ENCODE results near the gene PLSCR3. TPM values are rescaled to one million over a fixed set of nuclear protein-coding genes. Genes with fewer than 3 reads are reported as not detected.

PLSCR3 gene
- total RNA-seq, 2 experiments from 2014 or later = 149 to 156 TPM

DNA sequence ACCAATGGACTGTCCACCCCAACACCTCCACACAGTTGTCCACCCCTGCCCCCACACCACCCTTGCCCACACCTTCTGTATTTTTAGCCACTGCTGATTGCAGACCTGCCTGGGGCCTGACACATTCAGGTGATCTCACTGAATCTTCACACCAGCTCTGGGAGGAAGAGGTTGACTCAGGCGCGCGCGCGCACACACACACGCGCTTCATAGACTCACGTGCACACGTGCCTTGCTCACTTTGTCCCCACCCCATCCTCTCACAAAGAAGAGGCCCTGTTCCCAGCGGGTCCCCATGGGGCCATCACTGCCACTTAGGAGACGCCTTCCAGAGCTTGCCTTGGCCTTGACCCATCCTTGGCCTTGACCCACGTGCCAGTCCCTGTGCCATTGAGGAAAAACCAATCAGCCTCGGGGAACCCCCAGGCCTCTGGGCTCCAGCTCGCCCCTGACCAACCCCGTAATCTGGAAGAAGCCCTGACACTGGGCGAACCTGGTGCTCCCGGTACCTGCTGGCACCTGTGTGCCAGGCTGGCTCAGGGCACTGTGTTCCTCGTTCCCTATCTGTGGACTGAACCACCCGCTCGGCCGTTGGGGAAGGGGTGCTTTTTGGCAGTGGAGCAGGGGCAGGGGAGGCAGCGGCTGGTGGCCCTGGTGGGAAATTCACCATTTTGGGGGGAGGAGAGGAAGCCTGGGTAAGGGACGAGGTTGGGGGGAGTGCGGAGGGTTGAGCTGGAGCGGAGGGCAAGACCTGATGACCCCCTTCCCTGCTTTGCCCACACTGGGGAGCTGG is 16.5 kb upstream of the PLSCR3 start:
- H3K4me3 Mint-ChIP-seq = no peak overlapping the region
- POLR2A ChIA-PET = interaction anchor here (1.1 kb wide), 1 partner anchor 13 kb away, joined by 3 read pairs; no protein-coding TSS in a partner anchor

DNA sequence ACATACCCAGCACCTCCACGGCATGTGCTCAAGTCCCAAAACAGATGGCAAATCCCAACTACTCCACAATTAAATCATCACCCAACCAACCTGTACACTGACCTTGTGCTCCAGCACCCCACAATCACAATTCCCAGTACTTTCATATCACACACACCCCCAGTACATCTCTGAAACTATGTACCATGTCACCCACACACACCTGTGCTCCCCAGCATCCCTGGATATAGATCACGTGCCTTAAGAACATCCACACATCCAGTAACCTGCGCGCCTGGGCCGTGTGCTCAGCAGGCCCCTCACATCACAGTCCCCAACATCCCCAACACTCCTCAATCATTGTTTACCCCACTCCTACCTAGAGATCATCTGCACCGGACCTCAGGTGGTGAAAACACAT is 15.4 kb upstream of the PLSCR3 start:
- peaks cover 14% of the 10 kb centered on the region for H3K4me1 Mint-ChIP-seq
- ChIA-PET POLR2A (interaction anchor here (0.9 kb wide), 1 partner anchor 15 kb away, joined by 4 read pairs; the partner anchor contains the start of gene SPEM2), CTCF (no interaction called here)
- no peak overlapping the region for H3K4me3 Mint-ChIP-seq
- peaks cover 19% of the 10 kb centered on the region for H3K27me3 Mint-ChIP-seq
- no peaks in the 10 kb centered on the region for H3K36me3 Mint-ChIP-seq (ENCODE audit: low read depth)
- H3K9me3 Mint-ChIP-seq = no peaks in the 10 kb centered on the region
- DNase-seq = no peak
- H3K27ac Mint-ChIP-seq = no peak overlapping the region

More for the DNA sequence above, 16.5 kb upstream of the PLSCR3 start:
- Mint-ChIP-seq H3K27me3 (peaks cover 14% of the 10 kb centered on the region), H3K4me1 (peaks cover 10% of the 10 kb centered on the region), H3K36me3 (ENCODE audit: low read depth) (no peaks in the 10 kb centered on the region), H3K27ac (no peak overlapping the region), H3K9me3 (no peaks in the 10 kb centered on the region)
- DNase-seq = no peak
- CTCF ChIA-PET = no interaction called here

DNA sequence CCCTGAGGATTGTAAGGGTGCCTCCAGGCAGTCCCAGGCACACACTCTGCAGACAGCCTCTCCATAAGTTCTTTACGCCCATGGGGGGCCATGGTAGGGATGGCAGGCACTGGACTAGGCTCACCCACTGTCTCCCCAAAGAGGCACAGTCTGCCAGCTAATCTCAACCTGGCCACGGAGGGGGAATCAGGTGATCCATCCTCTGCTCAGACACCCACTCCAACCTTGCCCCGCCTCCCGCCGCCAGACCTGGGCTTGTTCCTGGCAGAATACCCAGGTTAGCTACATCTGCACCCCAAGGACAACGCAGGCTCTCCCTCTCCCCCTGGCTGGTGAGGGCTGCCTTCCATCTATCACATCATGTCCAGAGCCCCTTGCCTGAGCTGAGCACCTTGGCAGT is 14.5 kb upstream of the PLSCR3 start:
- no peak for DNase-seq
- H3K27ac Mint-ChIP-seq = no peak overlapping the region
- no peaks in the 10 kb centered on the region for H3K9me3 Mint-ChIP-seq
- H3K4me3 Mint-ChIP-seq = no peak overlapping the region
- peaks cover 19% of the 10 kb centered on the region for H3K27me3 Mint-ChIP-seq
- H3K36me3 Mint-ChIP-seq (ENCODE audit: low read depth) = no peaks in the 10 kb centered on the region
- CTCF ChIA-PET = interaction anchor here (0.6 kb wide), 1 partner anchor 27 kb away, joined by 4 read pairs; no protein-coding TSS in a partner anchor
- POLR2A ChIA-PET = no interaction called here
- H3K4me1 Mint-ChIP-seq = peaks cover 14% of the 10 kb centered on the region

DNA sequence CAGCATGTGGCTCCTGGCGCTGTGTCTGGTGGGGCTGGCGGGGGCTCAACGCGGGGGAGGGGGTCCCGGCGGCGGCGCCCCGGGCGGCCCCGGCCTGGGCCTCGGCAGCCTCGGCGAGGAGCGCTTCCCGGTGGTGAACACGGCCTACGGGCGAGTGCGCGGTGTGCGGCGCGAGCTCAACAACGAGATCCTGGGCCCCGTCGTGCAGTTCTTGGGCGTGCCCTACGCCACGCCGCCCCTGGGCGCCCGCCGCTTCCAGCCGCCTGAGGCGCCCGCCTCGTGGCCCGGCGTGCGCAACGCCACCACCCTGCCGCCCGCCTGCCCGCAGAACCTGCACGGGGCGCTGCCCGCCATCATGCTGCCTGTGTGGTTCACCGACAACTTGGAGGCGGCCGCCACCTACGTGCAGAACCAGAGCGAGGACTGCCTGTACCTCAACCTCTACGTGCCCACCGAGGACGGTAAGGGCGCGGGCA is 14.0 kb upstream of the PLSCR3 start:
- ChIA-PET CTCF (interaction anchor here (0.6 to 1.7 kb wide), 2 partner anchors 26 to 28 kb away, joined by 4 read pairs; no protein-coding TSS in a partner anchor), POLR2A (no interaction called here)
- Mint-ChIP-seq H3K36me3 (ENCODE audit: low read depth) (no peaks in the 10 kb centered on the region), H3K4me1 (peaks cover 15% of the 10 kb centered on the region), H3K27me3 (peaks cover 19% of the 10 kb centered on the region), H3K4me3 (no peak overlapping the region), H3K27ac (no peak overlapping the region), H3K9me3 (no peaks in the 10 kb centered on the region)
- peak; percentile 38 for DNase-seq

DNA sequence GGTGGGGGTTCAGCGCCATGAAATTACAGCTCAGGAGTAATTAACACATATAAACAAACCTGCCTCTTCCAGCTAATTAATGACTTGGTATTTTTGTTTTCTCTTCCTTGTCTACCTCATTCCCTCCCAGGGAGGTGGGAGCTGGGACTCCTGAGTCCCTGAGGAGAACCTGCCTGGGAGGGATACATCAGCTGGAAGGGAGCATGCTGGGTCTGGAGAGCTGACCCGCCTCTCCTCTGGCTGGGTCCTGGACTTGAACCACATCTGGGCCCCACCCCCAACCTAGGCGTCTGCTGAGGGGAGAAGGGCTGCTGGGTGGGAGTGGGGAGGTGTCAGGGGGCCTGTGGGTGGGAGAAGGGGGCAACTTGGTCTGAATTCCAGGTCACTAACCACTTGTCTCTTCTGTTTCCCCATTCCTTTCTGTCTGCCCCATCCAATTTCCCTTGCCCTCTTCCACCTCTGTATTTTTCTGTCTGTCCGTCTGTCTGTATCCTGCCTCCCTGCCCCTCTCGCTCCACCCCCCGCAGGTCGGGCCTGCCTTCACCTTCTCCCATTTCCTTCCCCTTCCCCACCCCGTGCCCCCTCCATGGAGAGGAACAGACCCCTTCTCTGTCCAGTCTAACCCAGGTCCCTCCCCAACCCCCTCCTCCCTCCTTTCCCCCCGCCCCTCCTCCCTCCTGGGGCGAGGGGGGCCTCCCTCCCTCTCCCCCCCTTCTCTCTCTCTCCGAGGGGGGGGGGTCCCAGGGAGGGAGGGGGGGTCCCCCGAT is 13.3 kb upstream of the PLSCR3 start, which contains the start of gene NLGN2:
Gene NLGN2 (plus strand): TSS at position 361 of the 767 bp plus-strand sequence. CDS start 411 bp downstream, outside the sequence.
- H3K27me3 Mint-ChIP-seq = peaks cover 19% of the 10 kb centered on the region
- no peak for DNase-seq
- ChIA-PET POLR2A (no interaction called here), CTCF (interaction anchor here (1.7 kb wide), 1 partner anchor 29 kb away, joined by 4 read pairs; no protein-coding TSS in a partner anchor)
- H3K4me3 Mint-ChIP-seq = no peak within 1 kb of the TSS
- no peaks in the 10 kb centered on the region for H3K36me3 Mint-ChIP-seq (ENCODE audit: low read depth)
- no peak within 1 kb of the TSS for H3K27ac Mint-ChIP-seq
- no peaks in the 10 kb centered on the region for H3K9me3 Mint-ChIP-seq
- H3K4me1 Mint-ChIP-seq = peaks cover 21% of the 10 kb centered on the region

DNA sequence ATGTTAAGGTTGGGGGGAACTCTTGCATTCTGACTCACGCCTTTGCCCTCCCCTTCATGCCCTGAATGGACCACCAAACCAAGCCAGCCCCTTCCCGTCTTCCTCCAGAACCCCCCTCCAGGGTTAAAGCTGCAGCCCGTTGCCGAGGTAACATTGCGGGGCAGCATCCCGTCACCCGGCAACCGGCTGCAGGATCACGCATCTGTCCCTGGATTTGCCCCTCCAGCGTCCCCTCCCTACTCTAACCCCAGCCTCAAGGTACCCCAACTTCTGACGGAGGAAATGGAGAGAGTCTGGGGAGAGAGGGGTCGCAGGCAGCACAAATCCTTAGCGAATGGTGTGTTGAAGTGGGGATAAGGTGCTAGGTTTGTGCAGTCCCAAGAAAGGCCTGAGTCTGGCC is 12.8 kb upstream of the PLSCR3 start:
- ChIA-PET POLR2A (no interaction called here), CTCF (interaction anchor here (1.7 kb wide), 1 partner anchor 30 kb away, joined by 4 read pairs; no protein-coding TSS in a partner anchor)
- H3K9me3 Mint-ChIP-seq = no peaks in the 10 kb centered on the region

DNA sequence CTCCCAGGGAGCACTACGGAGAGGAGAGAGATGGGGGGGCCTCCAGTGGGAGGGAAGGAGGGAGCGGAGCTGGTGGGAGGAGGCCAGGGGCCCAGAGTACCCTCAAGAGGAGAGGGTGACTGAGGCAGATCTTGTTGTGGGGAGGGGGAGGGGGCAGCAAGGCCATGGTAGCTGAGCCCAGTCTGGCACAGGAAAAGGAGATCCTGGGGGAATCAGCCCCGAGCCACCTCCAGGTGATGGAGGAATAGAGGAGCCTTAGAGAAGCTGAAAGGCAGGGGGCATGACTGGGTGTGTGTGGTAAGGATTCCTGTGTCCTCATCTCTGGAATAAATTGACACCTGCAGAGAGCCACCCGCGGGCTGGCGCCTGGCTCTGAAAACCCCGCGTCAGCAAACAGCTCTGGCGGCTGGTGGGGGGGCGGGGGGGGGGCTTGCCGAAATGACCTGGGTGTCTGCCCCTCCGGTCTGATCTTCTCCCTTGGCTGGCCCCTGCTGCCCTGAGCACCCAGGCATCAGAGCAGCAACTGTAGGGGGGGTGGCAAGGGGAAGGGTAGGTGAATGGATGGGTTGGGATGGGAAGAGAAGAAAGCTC is 12.0 kb upstream of the PLSCR3 start:
- H3K27me3 Mint-ChIP-seq = peaks cover 19% of the 10 kb centered on the region
- CTCF ChIA-PET = interaction anchor here (1.7 kb wide), 1 partner anchor 30 kb away, joined by 4 read pairs; no protein-coding TSS in a partner anchor
- H3K27ac Mint-ChIP-seq = no peak overlapping the region
- H3K36me3 Mint-ChIP-seq (ENCODE audit: low read depth) = peaks cover 4% of the 10 kb centered on the region
- peaks cover 24% of the 10 kb centered on the region for H3K4me1 Mint-ChIP-seq
- DNase-seq = no peak
- POLR2A ChIA-PET = no interaction called here
- H3K9me3 Mint-ChIP-seq = no peaks in the 10 kb centered on the region
- H3K4me3 Mint-ChIP-seq = peak overlapping the region; percentile 46

More for the DNA sequence above, 12.8 kb upstream of the PLSCR3 start:
- no peak overlapping the region for H3K4me3 Mint-ChIP-seq
- no peak for DNase-seq
- H3K4me1 Mint-ChIP-seq = peaks cover 21% of the 10 kb centered on the region
- H3K27me3 Mint-ChIP-seq = peaks cover 19% of the 10 kb centered on the region
- no peak overlapping the region for H3K27ac Mint-ChIP-seq
- H3K36me3 Mint-ChIP-seq (ENCODE audit: low read depth) = no peaks in the 10 kb centered on the region

DNA sequence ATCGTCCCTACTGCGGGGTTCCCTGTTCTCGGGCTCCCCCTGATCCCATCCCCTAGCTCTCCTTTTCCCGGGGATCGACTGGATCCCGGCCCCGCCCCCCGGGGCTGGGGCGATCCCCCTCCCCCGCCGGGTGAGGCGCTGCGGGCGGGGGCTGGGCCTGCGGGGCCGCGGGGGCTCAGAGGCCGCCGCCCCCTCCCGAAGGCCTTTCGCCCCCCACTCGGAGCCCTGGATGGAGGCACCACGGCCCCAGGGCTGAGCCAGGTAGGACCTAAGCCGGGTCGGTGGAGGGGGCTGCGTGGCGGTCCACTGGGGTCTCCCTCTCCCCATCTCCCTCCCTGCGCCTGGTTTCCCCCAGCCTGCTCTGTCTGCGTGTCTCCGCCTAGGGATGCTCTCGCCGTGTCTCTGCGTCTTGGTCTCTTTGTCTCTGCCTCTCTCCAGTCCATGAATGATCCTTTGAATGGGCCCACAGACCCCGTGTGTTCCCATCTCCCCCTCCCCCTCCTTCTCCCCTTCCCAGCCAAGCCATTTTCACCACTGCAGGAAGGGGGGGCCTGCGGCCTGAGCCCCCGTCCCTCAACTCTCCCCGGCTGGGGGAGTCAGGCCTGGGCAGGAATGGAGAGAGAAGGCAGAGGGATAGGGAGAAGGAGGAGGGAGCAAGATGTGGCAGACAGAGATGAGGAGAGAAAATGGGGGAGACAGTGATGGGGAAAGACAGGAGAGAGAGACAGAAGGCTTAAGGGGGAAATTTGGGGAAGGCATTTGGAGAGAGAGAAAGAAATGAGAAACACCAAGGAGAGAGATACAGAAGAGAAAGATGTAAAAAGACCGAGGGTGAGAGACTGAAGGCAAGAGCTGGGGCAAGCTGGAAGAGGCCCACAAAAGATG is 11.3 kb upstream of the PLSCR3 start:
- ChIA-PET POLR2A (interaction anchor here (1.3 to 2.9 kb wide), 3 partner anchors 69 to 178 kb away, joined by 3 to 10 read pairs (median 6); partner anchors contain the start of genes ACAP1, MPDU1 and POLR2A), CTCF (no interaction called here)
- Mint-ChIP-seq H3K36me3 (ENCODE audit: low read depth) (peaks cover 4% of the 10 kb centered on the region), H3K4me1 (peaks cover 24% of the 10 kb centered on the region), H3K27me3 (peaks cover 19% of the 10 kb centered on the region), H3K9me3 (no peaks in the 10 kb centered on the region), H3K4me3 (peak overlapping the region; percentile 75), H3K27ac (no peak overlapping the region)
- no peak for DNase-seq

DNA sequence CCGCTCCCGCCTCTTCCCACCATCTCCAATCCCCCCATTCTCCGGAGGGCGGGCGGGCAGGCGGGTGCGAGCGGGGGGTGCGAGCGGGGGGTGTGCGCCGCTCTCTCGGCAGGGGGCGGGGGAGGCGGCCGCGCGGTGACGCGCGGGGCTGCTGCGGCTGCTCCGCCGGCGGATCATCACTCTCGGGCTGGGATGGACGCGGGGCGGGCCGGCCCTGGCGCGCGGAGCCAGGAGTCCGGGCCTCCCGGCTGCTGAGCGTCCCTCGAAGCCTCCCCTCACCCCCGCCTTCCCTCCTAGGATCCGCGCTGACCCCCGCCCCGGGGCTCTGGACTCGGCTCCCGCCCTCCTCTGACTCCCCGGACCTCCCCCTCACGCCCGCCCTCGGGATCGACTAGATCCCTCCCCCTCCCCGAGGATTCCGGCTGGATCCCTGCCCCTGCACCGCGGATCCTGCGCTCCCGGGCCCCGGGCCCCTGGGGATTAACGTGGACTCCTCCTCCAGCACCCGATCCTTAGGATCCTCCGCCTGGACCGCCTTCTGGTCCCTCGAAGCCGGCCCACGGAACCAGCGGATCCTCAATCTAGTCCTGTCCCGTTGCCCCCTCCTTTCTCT is 10.5 kb upstream of the PLSCR3 start:
- no peak for DNase-seq
- CTCF ChIA-PET = interaction anchor here (0.8 to 3.4 kb wide), 4 partner anchors 16 to 184 kb away, joined by 3 to 18 read pairs (median 5); partner anchors contain the start of gene TMEM102

DNA sequence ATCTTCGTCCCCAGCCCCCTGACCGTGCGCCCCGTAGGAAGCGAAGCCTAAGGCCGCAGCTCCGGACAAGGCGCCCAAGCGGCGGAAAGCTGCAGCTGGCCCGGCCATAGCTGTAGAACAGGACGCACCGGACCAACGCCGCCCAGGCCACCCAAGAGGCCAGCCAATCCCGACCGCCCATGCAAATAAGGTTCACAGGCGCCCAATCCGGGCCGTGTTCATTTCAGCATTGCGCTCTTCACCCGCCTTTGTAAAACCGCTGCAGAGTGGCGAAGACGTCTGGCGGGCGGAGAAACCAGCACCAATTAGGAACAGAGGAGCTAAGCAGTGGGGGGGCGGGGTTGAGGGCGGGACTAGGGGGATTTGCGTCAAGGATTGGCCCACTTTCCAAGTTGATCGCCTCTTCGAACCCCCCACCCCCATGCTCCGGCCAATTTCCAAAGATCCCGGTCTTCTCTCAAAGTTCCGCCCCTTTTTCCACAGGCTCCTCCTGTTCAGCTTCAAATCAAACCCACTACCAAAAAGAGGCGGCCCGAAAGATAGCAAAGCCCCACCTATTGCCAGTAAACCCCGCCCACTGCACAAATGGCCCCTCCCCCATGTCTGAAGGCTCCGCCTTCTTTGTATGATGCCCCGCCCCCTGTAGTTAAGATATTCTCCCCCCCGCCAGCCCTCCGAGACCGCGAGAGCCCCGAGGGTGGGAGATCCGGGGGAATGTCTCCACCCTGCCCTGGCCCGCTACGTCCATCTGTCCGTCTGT is 9.8 kb upstream of the PLSCR3 start, which contains the start of gene TMEM256:
Gene TMEM256 (minus strand): TSS at position 121 of the 760 bp plus-strand sequence. CDS start 13 bp downstream, at position 108.
- H3K9me3 Mint-ChIP-seq = no peaks in the 10 kb centered on the region
- H3K4me1 Mint-ChIP-seq = peaks cover 27% of the 10 kb centered on the region
- peak; percentile 98 for DNase-seq
- POLR2A ChIA-PET = interaction anchor here (0.8 to 3.0 kb wide), 17 partner anchors 10 to 453 kb away, joined by 3 to 24 read pairs (median 6); partner anchors contain the start of genes ACAP1, MPDU1, NAA38 and PLSCR3
- H3K36me3 Mint-ChIP-seq (ENCODE audit: low read depth) = peaks cover 7% of the 10 kb centered on the region
- CTCF ChIA-PET = interaction anchor here (0.6 to 3.4 kb wide), 7 partner anchors 10 to 687 kb away, joined by 3 to 18 read pairs (median 4); partner anchors contain the start of gene TMEM102
- H3K27me3 Mint-ChIP-seq = peaks cover 15% of the 10 kb centered on the region
- peak within 1 kb of the TSS; percentile 95 for H3K4me3 Mint-ChIP-seq
- peak within 1 kb of the TSS; percentile 91 for H3K27ac Mint-ChIP-seq

More for the DNA sequence above, 10.5 kb upstream of the PLSCR3 start:
- H3K27ac Mint-ChIP-seq = peak overlapping the region; percentile 91
- H3K4me1 Mint-ChIP-seq = peaks cover 25% of the 10 kb centered on the region
- POLR2A ChIA-PET = interaction anchor here (0.8 to 3.0 kb wide), 14 partner anchors 9 to 282 kb away, joined by 3 to 24 read pairs (median 6); partner anchors contain the start of genes ACAP1, MPDU1, PLSCR3 and POLR2A
- peaks cover 4% of the 10 kb centered on the region for H3K36me3 Mint-ChIP-seq (ENCODE audit: low read depth)
- H3K27me3 Mint-ChIP-seq = peaks cover 19% of the 10 kb centered on the region
- peak overlapping the region; percentile 95 for H3K4me3 Mint-ChIP-seq
- no peaks in the 10 kb centered on the region for H3K9me3 Mint-ChIP-seq

DNA sequence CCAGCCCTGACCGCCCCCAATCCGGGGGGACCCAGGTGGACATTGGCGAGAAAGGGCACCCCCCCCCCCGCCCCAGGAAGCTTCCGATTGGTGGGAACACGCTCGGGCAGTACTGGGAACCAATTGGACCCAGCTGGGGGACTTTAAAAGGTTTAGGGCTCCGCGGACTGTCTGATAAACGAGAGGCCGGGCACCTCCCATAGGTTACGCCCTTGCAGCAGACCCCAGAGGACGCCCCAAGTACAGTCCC is 9.3 kb upstream of the PLSCR3 start:
- no peak for DNase-seq
- peaks cover 7% of the 10 kb centered on the region for H3K36me3 Mint-ChIP-seq (ENCODE audit: low read depth)

More for the DNA sequence above, 9.3 kb upstream of the PLSCR3 start:
- Mint-ChIP-seq H3K4me3 (peak overlapping the region; percentile 95), H3K9me3 (no peaks in the 10 kb centered on the region), H3K27me3 (peaks cover 13% of the 10 kb centered on the region), H3K4me1 (peaks cover 24% of the 10 kb centered on the region), H3K27ac (peak overlapping the region; percentile 91)
- ChIA-PET CTCF (interaction anchor here (0.6 to 3.4 kb wide), 7 partner anchors 10 to 688 kb away, joined by 3 to 18 read pairs (median 4); partner anchors contain the start of gene TMEM102), POLR2A (interaction anchor here (0.6 to 3.0 kb wide), 20 partner anchors 9 to 454 kb away, joined by 3 to 24 read pairs (median 4); partner anchors contain the start of genes ACAP1, MPDU1, NAA38 and PLSCR3)
